DMS153 (cell line): ENCODE measurements around the gene GNB3.
"Not testable (repeated sequence)": the region's sequence is repeated elsewhere in the genome, so short reads cannot be mapped to it uniquely, and the experiment has no call there.

Source experiments
- DNase-seq: peaks from one replicate; lab custom pipeline; 2025; lab: John Stamatoyannopoulos, UW

Gene GNB3

GRCh38 chr12:6883683-6884082 is 43.0 kb downstream of the GNB3 start:
- no peak for DNase-seq

GRCh38 chr12:6884539-6884938 is 43.8 kb downstream of the GNB3 start:
- no peak for DNase-seq

- DNase-seq: not testable (repeated sequence)
Measured at GRCh38 chr12:6886206-6886999, 45.7 kb downstream of the GNB3 start.

- DNase-seq: no peak
Measured at GRCh38 chr12:6887460-6887859, 46.7 kb downstream of the GNB3 start.

- no peak for DNase-seq
Measured at GRCh38 chr12:6888360-6888759, 47.6 kb downstream of the GNB3 start.

- DNase-seq: not testable (repeated sequence)
Measured at GRCh38 chr12:6888794-6889193, 48.1 kb downstream of the GNB3 start.

GRCh38 chr12:6889775-6890573 is 49.2 kb downstream of the GNB3 start:
- not testable (repeated sequence) for DNase-seq

GRCh38 chr12:6890789-6891645 is 50.3 kb downstream of the GNB3 start:
- DNase-seq: peak; percentile 95

- DNase-seq: no peak
Measured at GRCh38 chr12:6891646-6892001, 50.9 kb downstream of the GNB3 start.

GRCh38 chr12:6892683-6893082 is 52.0 kb downstream of the GNB3 start:
- not testable (repeated sequence) for DNase-seq

GRCh38 chr12:6894321-6894720 is 53.6 kb downstream of the GNB3 start:
- DNase-seq: no peak
